Liver (tissue), 3 donors: ENCODE measurements around the gene ATF4.

ENCODE experiments used
- EGR1 ChIP-seq, 2 donors: IDR thresholded peaks; 2 replicates each; pipeline ENCODE4 v1.6.1; 2016 to 2018; ENCODE audit warnings: antibody characterized with exemption in 2 of 2, low read depth in 2 of 2
- JUND ChIP-seq, 2 donors: IDR thresholded peaks; 2 replicates each; pipeline ENCODE4 v1.6.1; 2016; ENCODE audit warnings: antibody characterized with exemption in 2 of 2
- RAD21 ChIP-seq, 2 donors: IDR thresholded peaks; 2 replicates each; pipeline ENCODE4 v1.6.1; 2016; ENCODE audit warnings: antibody characterized with exemption in 2 of 2, mild to moderate bottlenecking in 2 of 2
- SP1 ChIP-seq: IDR thresholded peaks from 2 replicates; pipeline ENCODE4 v1.6.1; 2018; ENCODE audit warnings: antibody characterized with exemption, mild to moderate bottlenecking
- TAF1 ChIP-seq: conservative IDR thresholded peaks from 2 replicates; pipeline ENCODE4 v1.6.1; 2016; ENCODE audit warnings: antibody characterized with exemption, mild to moderate bottlenecking
- YY1 ChIP-seq: IDR thresholded peaks from 2 replicates; pipeline ENCODE4 v1.6.1; 2016; ENCODE audit warnings: antibody characterized with exemption, mild to moderate bottlenecking
- TF ChIP-seq, protein P1 (sequence below): fragments of 150-350 bp; IDR thresholded peaks from 2 replicates; pipeline ENCODE4 v1.5.1; 2017; ENCODE audit warnings: improper control_type of control experiment, low read depth, low read length; ENCODE audit not compliant: missing input control
- TF ChIP-seq, protein P2 (sequence below): IDR thresholded peaks from 2 replicates; pipeline ENCODE4 v1.6.1; 2016; ENCODE audit warnings: antibody characterized with exemption
- TF ChIP-seq, protein P3 (sequence below): IDR thresholded peaks from 2 replicates; pipeline ENCODE4 v1.6.1; 2016; ENCODE audit warnings: antibody characterized with exemption, mild to moderate bottlenecking
- TF ChIP-seq, protein P4 (sequence below): IDR thresholded peaks from 2 replicates; pipeline ENCODE4 v1.6.1; 2016; ENCODE audit warnings: antibody characterized with exemption
- TF ChIP-seq, protein P5 (sequence below): IDR thresholded peaks from 2 replicates; pipeline ENCODE4 v1.6.1; 2016; ENCODE audit warnings: antibody characterized with exemption
- donor health status: healthy.
- donor health status: healthy.

DNA sequence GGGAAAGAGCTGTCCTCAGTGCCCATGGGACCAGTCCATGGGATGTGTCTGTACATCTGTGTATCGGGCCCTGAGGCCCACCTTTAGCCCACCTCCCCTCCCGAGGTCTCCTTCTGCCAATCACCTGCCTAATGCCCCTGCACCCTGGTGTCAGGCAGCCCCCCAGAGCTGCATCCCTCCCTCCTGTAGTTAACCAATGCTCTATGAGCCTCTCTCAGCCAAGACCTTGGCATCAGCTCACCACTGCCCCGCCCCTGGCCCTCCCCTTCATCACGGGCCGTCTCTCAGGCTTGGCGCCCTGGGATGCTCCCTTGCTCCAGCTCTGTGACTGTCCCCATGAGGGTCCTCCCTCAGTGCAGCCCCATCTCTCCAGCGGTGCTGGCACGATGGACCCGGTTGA, 45.0 kb upstream of the ATF4 start:
- TF ChIP-seq, protein P1, sequence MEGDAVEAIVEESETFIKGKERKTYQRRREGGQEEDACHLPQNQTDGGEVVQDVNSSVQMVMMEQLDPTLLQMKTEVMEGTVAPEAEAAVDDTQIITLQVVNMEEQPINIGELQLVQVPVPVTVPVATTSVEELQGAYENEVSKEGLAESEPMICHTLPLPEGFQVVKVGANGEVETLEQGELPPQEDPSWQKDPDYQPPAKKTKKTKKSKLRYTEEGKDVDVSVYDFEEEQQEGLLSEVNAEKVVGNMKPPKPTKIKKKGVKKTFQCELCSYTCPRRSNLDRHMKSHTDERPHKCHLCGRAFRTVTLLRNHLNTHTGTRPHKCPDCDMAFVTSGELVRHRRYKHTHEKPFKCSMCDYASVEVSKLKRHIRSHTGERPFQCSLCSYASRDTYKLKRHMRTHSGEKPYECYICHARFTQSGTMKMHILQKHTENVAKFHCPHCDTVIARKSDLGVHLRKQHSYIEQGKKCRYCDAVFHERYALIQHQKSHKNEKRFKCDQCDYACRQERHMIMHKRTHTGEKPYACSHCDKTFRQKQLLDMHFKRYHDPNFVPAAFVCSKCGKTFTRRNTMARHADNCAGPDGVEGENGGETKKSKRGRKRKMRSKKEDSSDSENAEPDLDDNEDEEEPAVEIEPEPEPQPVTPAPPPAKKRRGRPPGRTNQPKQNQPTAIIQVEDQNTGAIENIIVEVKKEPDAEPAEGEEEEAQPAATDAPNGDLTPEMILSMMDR = no peak
- TF ChIP-seq, protein P2, sequence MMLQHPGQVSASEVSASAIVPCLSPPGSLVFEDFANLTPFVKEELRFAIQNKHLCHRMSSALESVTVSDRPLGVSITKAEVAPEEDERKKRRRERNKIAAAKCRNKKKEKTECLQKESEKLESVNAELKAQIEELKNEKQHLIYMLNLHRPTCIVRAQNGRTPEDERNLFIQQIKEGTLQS = no peak
- TF ChIP-seq, protein P3, sequence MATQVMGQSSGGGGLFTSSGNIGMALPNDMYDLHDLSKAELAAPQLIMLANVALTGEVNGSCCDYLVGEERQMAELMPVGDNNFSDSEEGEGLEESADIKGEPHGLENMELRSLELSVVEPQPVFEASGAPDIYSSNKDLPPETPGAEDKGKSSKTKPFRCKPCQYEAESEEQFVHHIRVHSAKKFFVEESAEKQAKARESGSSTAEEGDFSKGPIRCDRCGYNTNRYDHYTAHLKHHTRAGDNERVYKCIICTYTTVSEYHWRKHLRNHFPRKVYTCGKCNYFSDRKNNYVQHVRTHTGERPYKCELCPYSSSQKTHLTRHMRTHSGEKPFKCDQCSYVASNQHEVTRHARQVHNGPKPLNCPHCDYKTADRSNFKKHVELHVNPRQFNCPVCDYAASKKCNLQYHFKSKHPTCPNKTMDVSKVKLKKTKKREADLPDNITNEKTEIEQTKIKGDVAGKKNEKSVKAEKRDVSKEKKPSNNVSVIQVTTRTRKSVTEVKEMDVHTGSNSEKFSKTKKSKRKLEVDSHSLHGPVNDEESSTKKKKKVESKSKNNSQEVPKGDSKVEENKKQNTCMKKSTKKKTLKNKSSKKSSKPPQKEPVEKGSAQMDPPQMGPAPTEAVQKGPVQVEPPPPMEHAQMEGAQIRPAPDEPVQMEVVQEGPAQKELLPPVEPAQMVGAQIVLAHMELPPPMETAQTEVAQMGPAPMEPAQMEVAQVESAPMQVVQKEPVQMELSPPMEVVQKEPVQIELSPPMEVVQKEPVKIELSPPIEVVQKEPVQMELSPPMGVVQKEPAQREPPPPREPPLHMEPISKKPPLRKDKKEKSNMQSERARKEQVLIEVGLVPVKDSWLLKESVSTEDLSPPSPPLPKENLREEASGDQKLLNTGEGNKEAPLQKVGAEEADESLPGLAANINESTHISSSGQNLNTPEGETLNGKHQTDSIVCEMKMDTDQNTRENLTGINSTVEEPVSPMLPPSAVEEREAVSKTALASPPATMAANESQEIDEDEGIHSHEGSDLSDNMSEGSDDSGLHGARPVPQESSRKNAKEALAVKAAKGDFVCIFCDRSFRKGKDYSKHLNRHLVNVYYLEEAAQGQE = no peak
- TF ChIP-seq TAF1 (no peak), JUND (IDR thresholded peaks at IDR 0.05) (no peak), YY1 (no peak), SP1 (no peak), RAD21 (IDR thresholded peaks at IDR 0.05) (no peak), EGR1 (IDR thresholded peaks at IDR 0.05; ENCODE audit: low read depth in 2 of 2) (no peak)
- TF ChIP-seq, protein P4, sequence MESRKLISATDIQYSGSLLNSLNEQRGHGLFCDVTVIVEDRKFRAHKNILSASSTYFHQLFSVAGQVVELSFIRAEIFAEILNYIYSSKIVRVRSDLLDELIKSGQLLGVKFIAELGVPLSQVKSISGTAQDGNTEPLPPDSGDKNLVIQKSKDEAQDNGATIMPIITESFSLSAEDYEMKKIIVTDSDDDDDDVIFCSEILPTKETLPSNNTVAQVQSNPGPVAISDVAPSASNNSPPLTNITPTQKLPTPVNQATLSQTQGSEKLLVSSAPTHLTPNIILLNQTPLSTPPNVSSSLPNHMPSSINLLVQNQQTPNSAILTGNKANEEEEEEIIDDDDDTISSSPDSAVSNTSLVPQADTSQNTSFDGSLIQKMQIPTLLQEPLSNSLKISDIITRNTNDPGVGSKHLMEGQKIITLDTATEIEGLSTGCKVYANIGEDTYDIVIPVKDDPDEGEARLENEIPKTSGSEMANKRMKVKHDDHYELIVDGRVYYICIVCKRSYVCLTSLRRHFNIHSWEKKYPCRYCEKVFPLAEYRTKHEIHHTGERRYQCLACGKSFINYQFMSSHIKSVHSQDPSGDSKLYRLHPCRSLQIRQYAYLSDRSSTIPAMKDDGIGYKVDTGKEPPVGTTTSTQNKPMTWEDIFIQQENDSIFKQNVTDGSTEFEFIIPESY = no peak
- TF ChIP-seq, protein P5, sequence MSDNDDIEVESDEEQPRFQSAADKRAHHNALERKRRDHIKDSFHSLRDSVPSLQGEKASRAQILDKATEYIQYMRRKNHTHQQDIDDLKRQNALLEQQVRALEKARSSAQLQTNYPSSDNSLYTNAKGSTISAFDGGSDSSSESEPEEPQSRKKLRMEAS = no peak
